Measurements from ENCODE around the gene OBSCN. TPM values are rescaled to one million over a fixed set of nuclear protein-coding genes. Genes with fewer than 3 reads are reported as not detected.
A peak's percentile ranks its signal among the peaks of the same experiment; 100 is the strongest.

The OBSCN gene
- total and polyA plus RNA-seq, 10 of the 15 experiments (the other 5 are each of a cell fraction or from before 2014, with no cell fraction given) = 0.01 to 0.36 (median 0.08) TPM; not detected in 2

DNA sequence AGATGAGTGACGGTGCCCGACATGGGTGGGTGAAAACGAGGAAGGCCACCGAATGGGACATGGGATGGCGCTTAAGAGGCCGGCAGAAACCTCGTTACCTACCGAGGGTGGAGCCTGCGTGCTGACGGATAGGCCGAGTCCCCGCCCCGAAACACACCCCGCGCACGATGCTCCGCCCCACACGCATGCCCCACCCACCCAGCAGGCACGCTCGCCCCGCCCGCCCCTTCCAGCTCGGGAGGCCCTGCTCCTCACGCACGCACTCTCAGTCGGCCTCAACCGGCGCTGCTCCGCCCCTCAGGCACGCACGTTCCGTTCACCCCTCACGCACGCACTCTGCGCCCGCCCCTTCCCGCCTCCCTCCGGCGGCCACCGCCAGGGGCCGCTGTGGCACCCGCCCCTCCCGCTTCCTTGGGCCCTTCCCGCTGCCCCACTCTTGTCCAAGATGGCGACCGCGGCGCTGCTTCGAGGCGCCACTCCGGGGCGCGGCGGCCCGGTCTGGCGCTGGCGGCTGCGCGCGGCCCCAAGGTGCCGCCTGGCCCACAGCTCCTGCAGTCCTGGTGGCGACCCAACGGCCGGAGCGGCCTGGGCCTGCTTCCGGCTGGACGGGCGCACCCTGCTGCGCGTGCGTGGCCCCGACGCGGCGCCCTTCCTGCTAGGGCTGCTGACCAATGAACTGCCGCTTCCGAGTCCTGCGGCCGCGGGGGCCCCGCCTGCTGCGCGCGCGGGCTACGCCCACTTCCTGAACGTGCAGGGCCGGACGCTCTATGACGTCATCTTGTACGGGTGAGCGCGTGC is 42.3 kb upstream of the OBSCN start, which contains the start of gene IBA57 (continued):
- TF ChIP-seq, protein P1, sequence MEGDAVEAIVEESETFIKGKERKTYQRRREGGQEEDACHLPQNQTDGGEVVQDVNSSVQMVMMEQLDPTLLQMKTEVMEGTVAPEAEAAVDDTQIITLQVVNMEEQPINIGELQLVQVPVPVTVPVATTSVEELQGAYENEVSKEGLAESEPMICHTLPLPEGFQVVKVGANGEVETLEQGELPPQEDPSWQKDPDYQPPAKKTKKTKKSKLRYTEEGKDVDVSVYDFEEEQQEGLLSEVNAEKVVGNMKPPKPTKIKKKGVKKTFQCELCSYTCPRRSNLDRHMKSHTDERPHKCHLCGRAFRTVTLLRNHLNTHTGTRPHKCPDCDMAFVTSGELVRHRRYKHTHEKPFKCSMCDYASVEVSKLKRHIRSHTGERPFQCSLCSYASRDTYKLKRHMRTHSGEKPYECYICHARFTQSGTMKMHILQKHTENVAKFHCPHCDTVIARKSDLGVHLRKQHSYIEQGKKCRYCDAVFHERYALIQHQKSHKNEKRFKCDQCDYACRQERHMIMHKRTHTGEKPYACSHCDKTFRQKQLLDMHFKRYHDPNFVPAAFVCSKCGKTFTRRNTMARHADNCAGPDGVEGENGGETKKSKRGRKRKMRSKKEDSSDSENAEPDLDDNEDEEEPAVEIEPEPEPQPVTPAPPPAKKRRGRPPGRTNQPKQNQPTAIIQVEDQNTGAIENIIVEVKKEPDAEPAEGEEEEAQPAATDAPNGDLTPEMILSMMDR (IDR thresholded peaks at IDR 0.05 in 2 of 3, conservative IDR thresholded peaks at IDR 0.05 in 1 of 3; ENCODE audit: control insufficient read depth in 2 of 3, extremely low read depth in 1 of 3, insufficient read depth in 1 of 3, low read depth in 3 of 3, low read length in 3 of 3) = peak; percentile 88 to 98 (median 92)
- TF ChIP-seq CBX5 (IDR thresholded peaks at IDR 0.05; ENCODE audit: low read depth) (no peak), EZH2 (IDR thresholded peaks at IDR 0.05; ENCODE audit: borderline replicate concordance, control insufficient read depth, low read depth, low read length) (no peak), CHD2 (IDR thresholded peaks at IDR 0.05; ENCODE audit: borderline replicate concordance, low read depth, low read length) (peak; percentile 69; the same call in 1 of the 2 replicates), DPF2 (IDR thresholded peaks at IDR 0.05) (peak; percentile 90), NR2C2 (IDR thresholded peaks at IDR 0.05; ENCODE audit: borderline replicate concordance, control insufficient read depth, insufficient read length, low read depth) (no peak), ATF7 (IDR thresholded peaks at IDR 0.05; ENCODE audit: low read depth) (peak; percentile 99)
